A673 (cell line): ENCODE results near the gene SLC41A2. TPM values are rescaled to one million over a fixed set of nuclear protein-coding genes. Genes with fewer than 3 reads are reported as not detected.
A peak's percentile ranks its signal among the peaks of the same experiment; 100 is the strongest.
"Not testable (repeated sequence)": the region's sequence is repeated elsewhere in the genome, so short reads cannot be mapped to it uniquely, and the experiment has no call there.

ENCODE experiments used
- BruUV-seq: library from RNA; stranded (reverse); fragments of 400-500 nt; replicated peaks from 2 replicates; lab custom pipeline; 2021; lab: Mats Ljungman, UMichigan
- CTCF ChIA-PET: fragments of 300-600 bp; sonication (Branson Sonifier 250); formaldehyde crosslinking; loops from one replicate; lab custom pipeline; 2022; ENCODE audit warnings: antibody characterized with exemption; lab: Charles Lee
- POLR2A ChIA-PET: fragments of 300-600 bp; sonication (Branson Sonifier 250); formaldehyde crosslinking; loops from one replicate; lab custom pipeline; 2022; ENCODE audit warnings: antibody characterized with exemption; ENCODE audit not compliant: low non-redundant PET; lab: Charles Lee
- DNase-seq: peaks from one replicate; pipeline ENCODE4 v3.0.0-alpha.2; 2015; ENCODE audit warnings: low spot score
- H3K27ac ChIP-seq: fragments of 200-600 bp; sonication (generic); 2 replicates; pipeline ENCODE4 v1.5.1; 2016; ENCODE audit warnings: mixed run types, low read depth, mild to moderate bottlenecking, mixed read lengths, antibody characterized with exemption, low read length; ENCODE audit not compliant: poor library complexity, severe bottlenecking
- H3K27me3 ChIP-seq: fragments of 200-600 bp; sonication (generic); replicated peaks from 2 replicates; pipeline ENCODE4 v1.6.1; 2017; ENCODE audit warnings: mixed run types, low read depth, mild to moderate bottlenecking, mixed read lengths, antibody characterized with exemption, low read length; ENCODE audit not compliant: insufficient read depth, poor library complexity
- H3K36me3 ChIP-seq: fragments of 200-600 bp; sonication (generic); 2 replicates; pipeline ENCODE4 v1.6.1; 2016; ENCODE audit warnings: mixed run types, mild to moderate bottlenecking, mixed read lengths, antibody characterized with exemption, low read length; ENCODE audit not compliant: insufficient read depth, poor library complexity, severe bottlenecking
- H3K4me1 ChIP-seq: fragments of 200-600 bp; sonication (generic); 2 replicates; pipeline ENCODE4 v1.6.1; 2017; ENCODE audit warnings: mixed run types, mild to moderate bottlenecking, mixed read lengths, antibody characterized with exemption, low read length; ENCODE audit not compliant: insufficient read depth, poor library complexity, severe bottlenecking
- H3K4me3 ChIP-seq: fragments of 200-600 bp; sonication (generic); 2 replicates; pipeline ENCODE4 v1.5.1; 2016; ENCODE audit warnings: low read depth, mixed run types, mild to moderate bottlenecking, mixed read lengths, low read length; ENCODE audit not compliant: poor library complexity, severe bottlenecking
- H3K9me3 ChIP-seq: fragments of 200-600 bp; sonication (generic); 2 replicates; pipeline ENCODE4 v1.6.1; 2016; ENCODE audit warnings: mixed run types, low read depth, mild to moderate bottlenecking, mixed read lengths, antibody characterized with exemption, low read length; ENCODE audit not compliant: poor library complexity, severe bottlenecking
- CTCF ChIP-seq: fragments of 300-800, 200-600 bp; sonication (generic); conservative IDR thresholded peaks from 2 replicates; pipeline ENCODE4 v1.5.1; 2017; ENCODE audit warnings: low read depth, mild to moderate bottlenecking, antibody characterized with exemption, low read length, moderate library complexity, mixed read lengths
- EZH2 ChIP-seq: fragments of 200-600 bp; sonication (generic); IDR thresholded peaks from 2 replicates; pipeline ENCODE4 v1.6.1; 2017; ENCODE audit warnings: borderline replicate concordance, low read depth, mild to moderate bottlenecking, mixed read lengths, antibody characterized with exemption, low read length; ENCODE audit not compliant: poor library complexity, severe bottlenecking
- intact Hi-C: fragments of 100-400 bp; cut with micrococcal nuclease; formaldehyde crosslinking; loops from one replicate; pipeline ENCODE4 v1.10.0; 2022; ENCODE audit not compliant: unreplicated experiment
- total RNA-seq: library from RNA; stranded (reverse); gene quantifications from 2 replicates; pipeline ENCODE4 v1.2.3, GENCODE V29; 2021

The SLC41A2 gene
- total RNA-seq, 1 experiment from 2014 or later, result 0.24 TPM

GRCh38 chr12:104985206-104985605 lies 27.1 kb upstream of the SLC41A2 start:
- no TSS peak for BruUV-seq
- H3K27ac ChIP-seq, result no peak overlapping the region
- no peaks in the 10 kb centered on the region for H3K9me3 ChIP-seq
- peaks cover 4% of the 10 kb centered on the region for H3K4me1 ChIP-seq
- peak; percentile 14 for DNase-seq
- no peaks in the 10 kb centered on the region for H3K27me3 ChIP-seq
- ChIA-PET POLR2A (no interaction called here), CTCF (no interaction called here)
- H3K4me3 ChIP-seq, result no peak overlapping the region
- TF ChIP-seq EZH2 (no peak), CTCF (0 out of 2 replicates have a peak, but pooled peaks have one; percentile 19)
- intact Hi-C loops, result loop anchor here (5.0 kb wide), 1 partner anchor 67 kb away; no protein-coding TSS in a partner anchor
- peaks cover 9% of the 10 kb centered on the region for H3K36me3 ChIP-seq

GRCh38 chr12:104977688-104978087 lies 19.6 kb upstream of the SLC41A2 start:
- H3K4me3 ChIP-seq, intact Hi-C loops, BruUV-seq, H3K9me3 ChIP-seq, DNase-seq, CTCF ChIA-PET, POLR2A ChIA-PET, H3K27ac ChIP-seq, H3K36me3 ChIP-seq, H3K4me1 ChIP-seq, H3K27me3 ChIP-seq: not testable (repeated sequence)

- ChIA-PET CTCF (no interaction called here), POLR2A (no interaction called here)
- no peaks in the 10 kb centered on the region for H3K4me1 ChIP-seq
- H3K9me3 ChIP-seq, result no peaks in the 10 kb centered on the region
- no TSS peak for BruUV-seq
- no peak for DNase-seq
- no peaks in the 10 kb centered on the region for H3K36me3 ChIP-seq
- no peak overlapping the region for H3K4me3 ChIP-seq
- intact Hi-C loops, result no loop called here
- H3K27me3 ChIP-seq, result peaks cover 9% of the 10 kb centered on the region
- no peak overlapping the region for H3K27ac ChIP-seq
- no peak for TF ChIP-seq CTCF
- TF ChIP-seq EZH2, result no peak
These were observed 18.6 kb upstream of the SLC41A2 start for GRCh38 chr12:104976703-104977102.
